ENCODE results near the gene MAP2K6. TPM values are rescaled to one million over a fixed set of nuclear protein-coding genes. Genes with fewer than 3 reads are reported as not detected.
A peak's percentile ranks its signal among the peaks of the same experiment; 100 is the strongest.

The MAP2K6 gene
- total RNA-seq, 1 donor, result 0.43 TPM

- no peak overlapping the region for H3K4me3 ChIP-seq (ENCODE audit: low read depth, low read length)
- no peak for TF ChIP-seq CTCF (IDR thresholded peaks at IDR 0.05; ENCODE audit: insufficient read depth, low read depth, low read length)
- peak; percentile 48 for DNase-seq (ENCODE audit: low read depth)
These were observed 174.3 kb downstream of the MAP2K6 start for GRCh38 chr17:69588827-69589239.

- H3K4me3 ChIP-seq (ENCODE audit: low read depth, low read length), result no peak overlapping the region
- TF ChIP-seq CTCF (IDR thresholded peaks at IDR 0.05; ENCODE audit: insufficient read depth, low read depth, low read length), result no peak
- no peak for DNase-seq (ENCODE audit: low read depth)
These were observed 176.2 kb downstream of the MAP2K6 start for GRCh38 chr17:69590671-69591070.

GRCh38 chr17:69592692-69593350, 178.3 kb downstream of the MAP2K6 start:
- no peak overlapping the region for H3K4me3 ChIP-seq (ENCODE audit: low read depth, low read length)
- DNase-seq (ENCODE audit: low read depth), result peak; percentile 74
- TF ChIP-seq CTCF (IDR thresholded peaks at IDR 0.05; ENCODE audit: insufficient read depth, low read depth, low read length), result no peak

- H3K4me3 ChIP-seq (ENCODE audit: low read depth, low read length), result no peak overlapping the region
- no peak for DNase-seq (ENCODE audit: low read depth)
- TF ChIP-seq CTCF (IDR thresholded peaks at IDR 0.05; ENCODE audit: insufficient read depth, low read depth, low read length), result no peak
These were observed 178.8 kb downstream of the MAP2K6 start for GRCh38 chr17:69593351-69593715.

- DNase-seq (ENCODE audit: low read depth), result no peak
- no peak overlapping the region for H3K4me3 ChIP-seq (ENCODE audit: low read depth, low read length)
- TF ChIP-seq CTCF (IDR thresholded peaks at IDR 0.05; ENCODE audit: insufficient read depth, low read depth, low read length), result no peak
These were observed 179.2 kb downstream of the MAP2K6 start for GRCh38 chr17:69593716-69594115.

GRCh38 chr17:69594641-69595040, 180.1 kb downstream of the MAP2K6 start:
- no peak for TF ChIP-seq CTCF (IDR thresholded peaks at IDR 0.05; ENCODE audit: insufficient read depth, low read depth, low read length)
- DNase-seq (ENCODE audit: low read depth), result no peak
- no peak overlapping the region for H3K4me3 ChIP-seq (ENCODE audit: low read depth, low read length)

GRCh38 chr17:69596141-69596540, 181.6 kb downstream of the MAP2K6 start:
- DNase-seq (ENCODE audit: low read depth), result no peak
- no peak overlapping the region for H3K4me3 ChIP-seq (ENCODE audit: low read depth, low read length)
- no peak for TF ChIP-seq CTCF (IDR thresholded peaks at IDR 0.05; ENCODE audit: insufficient read depth, low read depth, low read length)

Measured in fibroblast of villous mesenchyme (primary cell).